ENCODE data around the gene ACOX1.

The ACOX1 gene

DNA sequence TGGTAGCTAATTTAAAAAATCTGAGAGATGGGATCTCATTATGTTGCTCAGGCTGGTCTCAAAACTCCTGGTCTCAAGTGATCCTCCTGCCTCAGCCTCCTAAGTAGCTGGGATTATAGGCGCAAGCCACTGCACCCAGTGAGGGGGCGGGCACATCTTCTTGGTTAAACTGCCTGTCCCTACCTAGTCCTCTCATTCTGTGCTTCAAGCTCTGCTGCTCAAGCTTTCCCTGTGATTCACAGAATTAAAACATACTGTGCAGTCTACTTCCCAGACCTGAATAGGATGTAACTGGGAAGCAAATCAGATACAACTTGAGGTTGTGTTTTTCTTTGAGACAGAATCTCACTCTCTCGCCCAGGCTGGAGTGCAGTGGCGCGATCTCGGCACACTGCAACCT, 76.6 kb downstream of the ACOX1 start:
- DNase-seq: no peak

DNA sequence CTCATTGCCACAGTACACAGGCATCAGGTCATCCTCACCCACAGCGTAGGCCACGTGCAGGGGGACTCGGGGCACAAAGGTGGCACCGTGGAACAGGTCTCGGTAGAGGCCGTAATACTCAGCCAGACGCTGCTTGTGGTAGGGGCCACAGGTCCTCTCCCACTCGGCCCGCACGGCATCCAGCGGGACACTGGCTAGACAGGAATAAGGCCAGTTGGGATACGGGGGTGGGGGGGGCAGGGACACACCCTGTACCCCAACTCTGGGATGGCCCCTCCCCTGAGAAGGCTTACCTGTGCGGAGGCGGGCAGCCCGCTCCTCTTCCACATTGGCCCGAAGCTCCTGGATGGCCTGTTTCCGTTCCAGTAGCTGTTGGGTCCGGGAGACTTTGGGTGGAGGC, 77.2 kb downstream of the ACOX1 start:
- DNase-seq: no peak

DNA sequence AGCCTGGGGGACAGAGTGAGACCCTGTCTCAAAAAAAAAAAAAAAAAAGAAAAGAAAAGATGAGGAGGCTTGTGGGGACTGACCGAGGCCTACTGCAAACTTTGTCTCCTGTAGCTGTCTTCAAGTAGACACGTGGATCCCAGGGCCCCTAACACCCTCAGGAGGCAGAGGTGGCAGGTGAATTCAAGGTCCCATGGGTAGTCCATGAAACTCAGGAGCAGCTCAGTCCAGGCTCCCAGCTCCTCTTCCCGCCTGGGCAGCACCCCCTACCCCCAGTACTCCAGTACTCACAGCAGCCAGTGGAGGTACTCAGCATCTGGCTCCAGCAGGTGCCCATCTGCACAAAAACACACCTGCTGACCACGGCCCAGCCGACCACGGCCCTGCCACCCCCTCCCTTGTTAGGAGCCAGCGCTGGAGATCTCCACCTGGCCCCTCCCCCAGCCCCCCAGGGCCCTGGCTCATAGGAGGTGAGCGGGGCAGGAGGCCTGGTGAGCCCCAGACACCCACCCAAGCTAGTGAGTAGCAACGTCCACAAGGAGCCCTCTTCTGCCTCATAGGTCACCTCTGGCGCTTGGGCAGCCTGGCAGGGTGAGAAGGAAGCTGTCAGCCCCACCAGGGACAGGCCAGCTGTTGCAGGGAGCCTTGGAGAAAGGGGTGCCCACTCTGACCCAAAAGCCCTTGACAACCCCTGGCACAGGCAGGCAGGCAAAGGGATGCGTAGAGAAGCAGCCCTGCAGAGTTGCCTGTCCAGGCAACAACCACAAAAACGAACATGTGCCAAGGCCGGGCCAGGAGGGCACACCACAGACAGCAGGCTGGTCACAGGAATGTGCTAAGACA, 78.1 kb downstream of the ACOX1 start:
- no peak for DNase-seq

DNA sequence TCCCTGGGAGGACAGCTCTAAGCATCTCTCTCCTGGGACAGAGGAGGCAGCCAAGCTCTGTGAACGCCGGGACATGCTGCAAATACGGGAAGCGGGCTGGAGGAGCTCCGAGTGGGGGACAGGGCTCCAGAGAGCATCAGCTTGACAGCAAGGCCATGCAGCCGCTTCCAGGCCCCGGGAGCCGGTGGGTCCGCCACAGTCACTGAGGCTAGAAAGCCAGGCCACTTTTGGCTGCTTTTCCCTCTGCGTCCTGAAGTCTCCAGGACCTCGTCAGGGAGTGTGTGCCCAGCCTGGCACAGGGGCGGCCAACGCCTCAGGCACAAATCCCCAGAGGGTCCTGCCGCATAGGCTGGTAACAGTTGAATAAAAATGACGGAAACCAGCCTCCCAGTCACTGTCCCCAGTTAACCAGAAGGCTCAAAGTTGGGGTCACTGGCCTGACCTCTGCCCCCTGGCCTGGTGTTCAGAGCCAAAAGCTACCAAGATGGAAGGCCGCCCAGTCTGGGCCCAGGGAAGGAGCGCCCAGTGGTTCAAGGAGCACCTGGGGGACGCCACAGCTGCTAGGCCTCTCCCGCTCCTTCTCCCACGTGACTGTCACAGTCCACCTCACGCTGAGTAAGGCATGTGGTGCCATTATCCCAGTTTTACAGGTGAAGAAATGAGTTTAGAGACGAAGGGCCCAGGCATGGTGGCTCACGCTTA, 79.0 kb downstream of the ACOX1 start:
- DNase-seq: no peak

DNA sequence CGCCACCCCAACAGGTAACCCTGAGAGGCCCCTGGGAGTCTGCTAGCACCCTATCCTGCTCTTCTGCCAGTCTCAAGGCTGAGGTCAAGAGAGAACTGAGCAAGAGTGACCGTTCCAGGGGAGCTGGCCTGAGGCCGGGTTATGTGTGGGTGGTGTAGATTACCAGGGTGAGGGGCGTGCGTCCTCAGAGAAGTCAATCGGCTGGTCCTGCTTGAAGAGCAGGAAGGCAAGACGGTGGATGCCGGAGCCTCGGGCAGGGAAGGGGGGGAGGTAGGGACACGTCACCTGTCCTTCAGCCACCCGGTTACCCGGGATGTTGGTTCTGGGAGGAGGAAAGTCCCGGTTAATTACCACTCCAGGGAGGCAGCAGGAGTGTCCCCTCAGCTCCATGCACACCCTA, 79.6 kb downstream of the ACOX1 start:
- no peak for DNase-seq

DNA sequence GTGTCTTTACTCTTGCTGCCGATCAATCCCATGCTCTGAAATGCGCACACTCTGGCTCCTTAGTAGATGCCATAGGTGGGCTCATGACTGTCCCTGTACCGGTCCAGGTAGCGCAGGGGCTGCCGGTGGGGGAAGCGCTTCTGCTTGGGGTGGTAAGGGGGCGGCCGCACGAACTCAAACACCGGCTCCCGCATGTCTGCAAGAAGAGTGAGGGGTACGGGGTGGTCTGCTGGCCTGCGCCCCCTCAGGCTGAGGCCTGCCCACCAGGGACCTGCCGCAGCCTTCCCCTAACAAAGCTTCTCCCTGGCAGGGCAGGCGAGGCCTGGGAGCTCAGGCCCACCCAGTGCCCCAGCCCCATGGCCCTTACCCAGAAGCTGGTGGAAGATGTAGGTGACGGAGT, 80.2 kb downstream of the ACOX1 start:
- DNase-seq: no peak

DNA sequence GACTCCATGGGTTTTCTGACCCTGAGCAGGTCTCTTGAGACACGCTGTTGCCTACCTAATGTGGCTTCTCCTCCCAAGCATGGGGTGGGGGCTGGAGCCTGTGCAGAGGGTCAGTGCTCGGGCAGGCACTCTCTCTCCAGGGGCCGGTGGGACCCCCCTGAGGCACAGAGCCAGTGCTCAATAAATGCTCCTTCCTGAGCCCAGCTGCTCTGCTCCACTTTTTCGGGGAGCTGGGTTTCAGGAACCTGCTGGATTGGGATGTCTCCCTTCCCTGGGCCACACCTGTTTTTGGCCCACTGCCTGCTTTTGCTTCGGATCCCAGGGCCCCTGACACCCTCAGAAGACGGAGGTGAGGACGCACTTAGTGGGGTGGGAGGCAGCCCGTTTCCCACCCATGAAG, 80.9 kb downstream of the ACOX1 start:
- DNase-seq: no peak

DNA sequence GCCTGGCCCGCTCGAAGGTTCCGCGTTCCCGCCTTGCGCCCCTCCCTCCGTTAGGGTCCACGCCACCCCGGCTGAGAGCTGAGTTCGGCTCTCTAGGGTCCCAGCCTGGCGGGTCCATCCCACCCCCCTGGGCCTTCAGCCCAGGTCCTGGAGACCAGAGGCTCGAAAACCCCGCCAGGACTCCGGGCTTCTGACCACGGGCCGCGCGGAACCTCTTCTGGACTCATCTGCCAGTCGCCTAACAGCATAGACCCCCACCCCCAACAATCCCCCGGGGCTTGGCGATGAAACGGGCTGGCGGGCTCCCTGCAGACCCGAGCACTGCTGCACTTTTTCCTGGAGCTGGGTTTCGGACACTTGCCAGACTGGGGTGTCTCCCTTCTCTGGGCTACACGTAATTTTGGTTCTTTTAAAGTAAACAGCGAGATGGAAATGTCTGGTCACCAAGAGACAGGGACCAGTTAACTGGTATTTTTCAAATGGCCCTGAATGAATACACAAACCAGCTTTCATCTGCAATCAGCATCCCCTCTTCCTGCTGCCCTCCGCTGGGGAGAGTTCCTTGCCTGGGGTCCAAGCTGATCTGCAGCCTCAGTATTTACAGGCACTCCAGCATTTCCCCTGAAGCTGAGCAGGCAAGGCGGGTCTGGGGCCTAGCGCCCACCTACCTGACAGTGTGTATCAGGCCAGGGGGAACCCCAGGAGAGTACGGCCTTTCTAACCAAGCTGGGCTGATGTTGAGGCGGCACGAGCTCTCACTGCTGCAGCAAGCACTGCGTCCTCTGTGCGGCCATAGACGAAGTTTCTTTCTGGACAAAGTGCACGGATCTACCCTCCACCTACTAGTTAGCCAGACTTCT, 81.6 kb downstream of the ACOX1 start:
- DNase-seq: no peak

DNA sequence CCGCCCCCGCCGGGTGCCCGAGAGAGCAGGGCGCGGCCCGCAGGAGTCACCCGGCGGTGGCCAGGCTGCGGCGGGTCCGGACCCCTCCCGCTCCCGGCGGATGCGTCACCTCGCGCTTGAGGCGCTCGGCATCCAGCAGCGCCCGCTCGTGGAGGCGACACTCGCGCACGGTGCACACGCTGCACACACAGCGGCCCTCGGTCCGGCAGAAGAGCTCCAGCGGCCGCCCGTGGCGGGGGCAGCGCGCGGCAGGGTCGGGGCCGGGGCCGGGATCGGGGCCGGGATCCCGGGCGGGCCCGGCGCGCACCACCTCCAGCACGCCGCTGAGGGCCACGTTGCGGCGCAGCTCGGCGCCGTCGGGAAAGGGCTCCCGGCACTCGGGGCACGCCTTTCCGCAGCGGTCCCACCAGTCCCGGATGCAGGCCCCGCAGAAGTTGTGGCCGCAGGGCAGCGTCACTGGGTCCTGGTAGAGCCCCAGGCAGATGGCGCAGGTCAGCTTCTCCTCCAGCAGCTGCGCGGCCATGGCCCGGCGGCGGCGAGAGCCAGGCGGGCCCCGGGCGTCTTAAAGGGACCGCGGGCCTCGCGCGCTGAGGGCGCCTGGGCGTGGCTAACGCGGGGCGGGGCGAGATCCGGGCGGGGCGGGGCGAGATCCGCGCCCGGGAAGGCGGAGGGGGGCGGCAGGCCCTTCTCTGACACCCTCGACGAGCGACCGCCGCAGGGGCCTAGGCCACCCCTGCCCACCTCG, 82.4 kb downstream of the ACOX1 start, which contains the start of gene TRIM65:
TRIM65 (minus strand) TSS at position 537 of the 745 bp plus-strand sequence; CDS start at position 523, 14 bp downstream.
- DNase-seq: peak; percentile 59

DNA sequence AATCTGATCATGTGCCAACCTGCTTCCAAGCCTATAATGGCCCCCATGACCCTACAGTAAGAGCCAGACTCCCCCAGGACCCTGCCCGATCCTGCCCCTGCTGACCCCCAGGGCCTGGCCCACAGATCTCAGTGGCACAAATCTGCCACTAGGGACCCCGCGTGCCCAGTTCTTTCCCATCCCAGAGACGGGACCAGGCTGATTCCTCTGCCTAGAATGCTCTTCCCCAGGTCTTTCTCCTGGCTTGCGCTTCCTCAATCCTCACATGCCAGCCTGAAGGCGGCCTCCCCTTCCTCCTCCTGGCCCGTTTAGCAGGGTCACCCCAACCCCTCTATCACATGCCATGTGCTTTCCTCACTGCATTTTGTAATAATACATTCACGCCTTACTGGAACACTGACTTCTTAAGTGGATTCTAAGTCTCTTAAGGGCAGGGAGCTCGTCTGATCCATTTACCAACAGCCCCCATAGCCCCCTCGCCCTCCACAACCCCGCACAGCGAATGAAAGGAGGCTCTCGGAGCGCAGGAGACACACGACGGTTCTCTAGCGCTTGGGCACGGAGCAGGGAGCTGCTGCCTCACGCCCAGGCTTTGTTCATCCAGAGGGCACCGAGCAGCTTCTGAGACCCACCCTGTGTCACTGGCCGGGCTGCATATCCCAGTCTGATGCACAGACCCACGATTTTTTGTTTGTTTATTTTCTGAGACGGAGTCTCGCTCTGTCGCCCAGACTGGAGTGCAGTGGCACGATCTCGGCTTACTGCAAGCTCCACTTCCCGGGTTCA, 83.4 kb downstream of the ACOX1 start:
- no peak for DNase-seq

DNA sequence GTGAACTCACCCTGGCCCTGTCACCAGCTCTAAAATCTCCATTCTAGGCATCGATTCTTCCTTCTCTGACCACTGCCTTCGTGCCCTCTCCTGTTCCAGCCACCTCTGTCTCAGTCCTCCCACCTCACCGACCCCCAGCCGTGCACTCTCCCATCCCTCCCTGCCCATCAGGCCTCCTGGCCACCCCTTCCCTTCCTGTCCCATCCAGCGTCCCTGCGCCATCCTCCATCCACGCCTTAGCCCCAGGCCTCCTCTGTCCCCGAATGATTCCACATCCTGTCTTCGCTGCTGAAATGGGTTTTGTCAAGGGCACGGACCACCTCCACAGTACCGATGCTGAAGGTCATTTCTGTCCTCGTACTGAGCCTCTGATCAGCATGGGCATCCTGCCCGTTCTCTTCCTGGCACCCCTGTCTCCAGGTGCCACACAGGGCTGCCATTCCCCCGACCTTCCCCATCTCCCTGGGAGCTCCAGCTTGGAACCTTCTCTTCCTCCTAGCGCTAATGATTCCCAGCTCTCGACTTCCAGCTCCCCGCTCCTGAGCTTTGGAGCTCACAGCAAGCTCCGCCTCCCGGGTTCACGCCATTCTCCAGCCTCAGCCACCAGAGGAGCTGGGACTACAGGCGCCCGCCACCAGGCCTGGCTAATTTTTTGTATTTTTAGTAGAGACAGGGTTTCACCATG, 84.8 kb downstream of the ACOX1 start:
- DNase-seq: no peak

DNA sequence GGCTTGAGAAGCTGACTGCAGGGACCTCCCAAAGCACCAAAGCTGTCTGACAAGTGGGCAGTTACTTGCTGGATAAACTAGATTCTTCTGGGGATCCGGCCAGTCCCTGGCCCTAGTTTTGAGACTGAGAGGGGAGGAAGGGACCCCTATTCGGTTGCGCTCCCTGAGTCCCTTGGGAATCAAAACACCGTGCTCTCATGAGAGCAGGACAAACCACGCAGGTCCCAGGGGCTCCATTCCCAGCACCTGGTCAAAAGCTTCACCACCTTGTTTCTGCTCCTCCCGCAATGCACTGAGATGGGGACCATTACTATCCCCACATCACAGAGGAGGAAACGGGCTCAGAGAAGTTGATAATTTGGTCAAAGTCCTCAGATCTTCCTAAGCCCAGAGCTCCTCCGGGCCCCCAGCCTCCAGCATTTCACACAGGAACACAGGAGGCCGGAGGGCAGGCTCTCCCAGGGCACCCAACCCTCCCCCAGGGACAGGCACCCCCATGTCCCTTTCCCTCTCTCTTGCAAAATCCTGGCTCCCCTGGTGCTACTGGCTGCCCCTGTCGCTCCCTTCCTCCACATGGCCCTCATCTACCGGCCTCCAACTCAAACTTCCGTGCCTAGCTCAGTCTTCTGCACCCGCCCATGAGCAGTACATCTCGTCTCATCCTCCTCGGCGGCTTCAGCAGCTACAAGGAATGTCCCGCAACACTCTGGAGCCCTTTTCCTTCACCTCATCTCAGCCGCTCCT, 85.5 kb downstream of the ACOX1 start:
- no peak for DNase-seq

DNA sequence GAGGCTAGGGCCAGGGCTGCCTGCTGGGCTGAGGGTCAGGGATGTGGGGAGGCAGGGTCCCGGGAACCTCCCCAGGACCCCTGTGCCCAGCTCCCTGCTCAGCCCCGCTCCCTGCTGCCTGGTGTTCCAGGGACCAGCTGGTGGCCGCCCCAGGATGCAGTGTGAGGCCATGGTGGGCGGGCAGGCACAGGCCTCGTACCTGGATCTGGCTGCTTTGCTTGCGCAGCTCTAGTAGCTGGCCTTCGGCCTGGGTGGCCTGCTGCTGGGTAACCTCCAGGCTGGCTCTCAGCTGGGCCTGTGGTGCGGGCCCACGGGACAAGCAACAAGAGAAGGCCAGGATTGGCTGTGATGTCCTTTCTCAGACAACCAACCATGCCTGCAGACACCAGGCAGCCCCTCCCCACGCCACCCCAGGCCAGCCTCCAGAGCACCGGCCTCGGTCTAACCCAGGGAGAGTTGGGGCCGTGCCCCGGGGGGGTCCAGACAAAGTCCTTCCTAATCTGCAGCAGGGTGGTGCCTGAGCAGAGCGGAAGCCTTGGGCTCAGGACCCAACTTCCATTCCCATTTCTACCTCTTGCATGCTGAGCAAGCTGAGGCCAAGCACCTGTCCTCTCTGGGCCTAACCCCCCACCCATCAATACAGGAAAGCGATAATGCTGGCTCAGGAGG, 86.3 kb downstream of the ACOX1 start:
- DNase-seq: no peak

DNA sequence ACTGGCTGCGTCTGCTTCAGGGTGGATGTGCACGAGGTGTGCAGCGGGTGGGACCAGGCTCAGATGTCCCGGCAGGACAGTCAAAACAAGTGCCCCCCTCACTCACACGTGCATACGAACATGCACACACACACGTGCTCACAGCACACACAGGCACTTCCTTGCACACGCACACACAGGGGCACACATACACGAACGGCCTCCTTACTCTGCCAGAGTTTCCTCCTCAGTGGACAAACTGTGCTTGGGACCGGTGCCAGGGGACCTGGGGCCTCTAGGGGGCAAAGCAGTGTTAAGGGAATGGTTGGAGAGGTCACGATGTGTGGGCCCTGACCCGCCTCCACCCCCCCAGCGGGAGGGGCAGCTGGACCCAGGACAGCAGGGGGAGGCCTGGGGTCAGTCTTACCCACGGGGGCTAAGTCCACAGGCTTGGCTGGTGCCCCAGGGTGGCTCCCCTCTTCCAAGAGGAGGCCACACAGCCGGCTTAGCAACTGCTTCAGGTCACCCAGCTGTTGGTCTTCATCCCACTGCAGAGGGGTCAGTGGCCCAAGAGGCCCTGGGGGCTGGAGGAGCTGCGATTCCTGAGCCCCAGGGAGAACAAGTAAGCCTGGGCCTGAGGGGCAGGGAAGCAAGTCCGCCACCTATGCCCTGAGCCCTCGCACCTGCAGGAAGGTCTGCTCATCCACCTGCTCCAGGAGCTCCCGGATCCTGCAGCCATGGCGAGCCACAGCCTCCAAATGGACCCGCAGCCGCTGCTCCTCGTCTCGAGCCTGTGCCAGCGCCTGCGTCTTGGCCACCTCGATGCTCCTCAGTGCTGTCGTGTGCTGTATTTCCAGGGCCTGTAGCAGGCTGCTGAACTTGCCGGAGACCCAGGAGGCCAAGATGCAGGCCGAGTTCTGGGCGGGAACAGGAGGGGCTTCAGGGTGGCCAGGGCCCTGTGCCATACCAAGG, 87.1 kb downstream of the ACOX1 start:
- no peak for DNase-seq
